ENCODE measurements around the gene MYBBP1A.

The MYBBP1A gene

DNA sequence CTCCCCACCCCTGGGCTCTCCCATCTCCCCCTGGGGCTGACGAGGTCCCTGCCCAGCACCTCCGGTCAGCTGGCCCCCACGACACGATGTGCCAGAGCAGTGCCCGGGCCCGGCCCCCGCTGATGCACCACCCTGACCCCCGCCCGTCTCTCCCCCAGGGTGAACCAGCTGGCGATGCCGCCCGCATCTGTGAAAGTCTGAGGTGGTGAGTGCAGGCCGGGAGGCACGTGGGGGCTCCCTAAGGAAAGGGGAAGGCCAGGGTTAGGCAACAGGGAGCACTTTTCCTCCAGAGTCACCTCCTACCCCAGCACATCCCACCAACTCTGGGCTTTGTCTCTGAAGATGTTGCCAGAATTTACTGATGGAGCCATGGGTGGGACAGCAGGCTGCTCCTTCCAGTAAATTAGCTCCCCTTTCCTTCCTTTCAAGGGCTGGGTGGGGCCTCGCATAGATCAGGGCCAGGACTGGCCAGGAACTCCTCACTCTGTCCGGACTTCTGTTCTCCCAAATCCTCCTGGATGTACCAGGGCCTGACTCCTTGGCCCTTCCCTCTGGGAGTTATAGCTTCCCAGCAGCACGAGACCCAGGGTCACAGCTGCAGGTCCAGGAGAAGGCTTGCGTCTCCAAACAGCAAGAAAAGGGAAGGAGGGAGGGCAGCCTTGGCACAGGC lies 18.3 kb downstream of the MYBBP1A start:
- DNase-seq (ENCODE audit: low read depth) = peak; percentile 52

GRCh38 chr17:4536259-4536741 lies 18.9 kb downstream of the MYBBP1A start:
- peak; percentile 37 for DNase-seq (ENCODE audit: low read depth)

- no peak for DNase-seq (ENCODE audit: low read depth)
These were observed 19.4 kb downstream of the MYBBP1A start for GRCh38 chr17:4535667-4536258.

DNA sequence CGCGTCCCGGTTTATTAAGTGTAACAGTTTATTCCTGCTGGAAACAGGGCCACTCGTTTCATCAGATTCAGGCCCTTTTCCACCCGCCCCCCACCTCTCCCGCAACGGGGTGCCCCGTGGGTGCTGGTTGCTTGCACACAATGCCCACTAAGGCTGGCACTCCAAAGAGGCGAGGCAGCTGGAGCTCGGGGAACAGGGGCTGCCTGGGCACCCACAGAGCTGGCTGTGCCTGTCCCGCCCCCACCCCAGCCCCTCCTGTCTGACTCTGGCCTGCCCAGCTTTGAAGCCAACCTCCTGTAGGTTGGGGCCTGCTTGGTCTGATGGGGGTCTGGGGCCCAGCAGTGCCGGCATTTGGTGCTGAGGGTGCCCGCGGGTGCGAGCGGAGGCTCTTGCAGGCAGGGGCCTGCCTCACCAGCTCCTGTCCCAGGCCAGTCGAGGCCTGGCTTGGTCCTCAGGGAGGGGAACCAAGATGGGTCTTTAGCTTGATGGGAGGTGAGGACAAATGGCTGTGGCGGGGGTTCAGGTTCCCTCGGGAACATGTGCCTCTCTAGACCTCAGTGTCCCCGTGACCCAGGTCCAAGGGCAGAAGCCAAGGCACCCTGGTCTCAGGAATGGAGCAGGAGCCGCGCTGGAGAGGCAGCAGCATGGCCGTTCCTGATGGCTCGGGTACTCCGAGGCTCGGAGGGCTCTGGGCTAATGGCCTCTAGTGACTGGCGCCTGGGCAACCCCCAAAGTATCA lies 20.1 kb downstream of the MYBBP1A start:
- DNase-seq (ENCODE audit: low read depth) = no peak

GRCh38 chr17:4534515-4534914 lies 20.7 kb downstream of the MYBBP1A start:
- DNase-seq (ENCODE audit: low read depth) = no peak

DNA sequence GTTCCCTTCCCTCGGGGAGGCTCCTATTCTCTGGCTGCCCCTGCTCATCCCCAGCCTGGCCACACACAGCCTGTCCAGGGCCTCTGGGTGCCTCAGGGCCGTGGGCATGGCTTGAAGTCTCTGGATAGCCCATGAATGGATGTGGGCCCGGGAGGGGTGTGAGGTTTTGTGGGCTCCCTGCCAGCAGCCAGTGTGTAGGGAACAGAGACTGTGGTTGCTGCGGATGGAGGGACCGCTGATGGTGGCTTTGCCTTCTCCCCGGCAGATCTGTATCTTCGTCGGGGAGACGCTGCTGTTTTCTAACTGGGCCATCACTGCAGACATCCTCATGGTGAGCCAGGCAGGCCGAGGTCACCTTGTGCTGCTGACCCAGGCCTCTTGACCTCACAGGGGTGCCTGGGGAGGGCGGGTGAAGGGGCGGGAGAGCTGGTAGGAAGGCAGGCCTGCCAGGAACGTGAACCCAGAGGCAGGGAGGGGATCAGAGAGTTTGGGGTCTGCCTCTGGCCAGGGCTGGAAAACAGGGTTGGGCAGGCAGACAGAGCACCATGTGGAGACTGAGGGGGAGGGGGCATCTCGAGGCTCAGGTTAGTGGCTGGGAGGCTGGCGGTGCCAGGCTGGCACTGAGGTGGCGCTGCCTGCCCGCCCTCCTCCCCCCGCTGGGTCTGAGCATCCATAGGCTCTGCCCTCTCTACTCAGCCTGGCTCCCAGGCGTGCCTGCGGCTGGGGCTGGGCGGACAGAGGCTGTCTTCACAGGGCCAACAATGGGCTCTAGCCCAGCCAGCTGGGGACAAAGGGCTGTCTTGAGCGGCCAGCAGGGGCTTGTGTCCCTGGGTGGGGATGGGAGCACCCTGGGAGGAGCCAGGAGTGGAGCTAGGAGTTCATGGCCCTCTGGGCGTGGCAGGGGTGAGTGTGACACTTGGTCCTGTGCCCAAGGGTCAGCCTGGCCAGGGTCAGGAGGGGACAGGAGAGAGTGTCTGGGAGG lies 21.4 kb downstream of the MYBBP1A start:
- DNase-seq (ENCODE audit: low read depth) = no peak

DNA sequence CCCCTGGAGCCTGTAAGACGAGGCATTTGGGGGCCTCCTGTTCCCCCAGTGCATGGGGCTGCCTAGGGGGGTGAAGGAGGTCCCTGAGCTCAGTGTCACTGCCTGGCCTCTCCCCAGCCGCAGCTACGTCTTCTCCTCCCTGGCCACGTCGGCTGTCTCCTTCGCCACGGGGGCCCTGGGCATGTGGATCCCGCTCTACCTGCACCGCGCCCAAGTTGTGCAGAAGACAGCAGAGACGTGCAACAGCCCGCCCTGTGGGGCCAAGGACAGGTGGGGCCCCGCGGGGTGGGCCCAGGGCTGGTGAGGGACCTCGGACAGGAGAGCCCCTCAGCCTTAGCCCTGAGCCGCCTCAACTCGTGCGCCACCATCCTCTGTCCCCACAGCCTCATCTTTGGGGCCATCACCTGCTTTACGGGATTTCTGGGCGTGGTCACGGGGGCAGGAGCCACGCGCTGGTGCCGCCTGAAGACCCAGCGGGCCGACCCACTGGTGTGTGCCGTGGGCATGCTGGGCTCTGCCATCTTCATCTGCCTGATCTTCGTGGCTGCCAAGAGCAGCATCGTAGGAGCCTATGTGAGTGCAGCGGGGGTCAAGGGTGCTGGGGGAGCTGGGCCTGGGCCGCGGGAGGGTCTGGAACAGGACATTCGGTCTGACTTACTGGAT lies 22.2 kb downstream of the MYBBP1A start:
- DNase-seq (ENCODE audit: low read depth) = no peak

DNA sequence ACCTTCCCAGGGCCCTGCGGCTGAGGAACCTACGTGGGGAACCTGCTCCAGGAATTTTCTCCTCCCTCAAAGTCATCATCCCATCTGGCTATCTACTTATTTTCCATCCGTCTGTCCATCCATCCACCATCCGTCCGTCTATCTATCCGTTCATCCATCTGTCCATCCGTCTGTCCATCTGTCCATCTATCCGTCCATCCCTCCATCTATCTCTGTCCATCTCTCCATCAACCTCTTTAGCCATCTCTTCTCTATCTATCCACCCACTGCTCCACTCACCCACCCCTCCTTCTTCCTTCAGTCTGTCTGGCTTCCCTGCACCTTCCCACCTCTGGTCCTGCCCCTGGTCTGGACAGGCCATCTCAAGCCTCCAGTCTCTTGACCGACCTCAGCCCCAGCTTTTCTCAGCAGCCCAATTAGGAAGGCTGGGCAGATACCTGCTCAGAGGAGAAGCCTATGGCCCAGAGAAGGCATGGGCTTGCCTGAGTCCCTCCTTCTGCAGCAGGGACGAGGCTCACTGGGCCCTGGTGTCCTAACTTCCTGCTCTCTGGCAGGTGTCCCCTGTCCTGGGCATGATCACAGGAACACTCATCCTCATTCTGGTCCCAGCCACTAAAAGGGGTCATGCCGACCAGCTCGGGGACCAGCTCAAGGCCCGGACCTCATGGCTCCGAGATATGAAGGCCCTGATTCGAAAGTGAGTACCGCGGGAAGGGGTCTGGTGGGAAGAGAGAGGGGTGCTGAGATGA lies 23.0 kb downstream of the MYBBP1A start:
- no peak for DNase-seq (ENCODE audit: low read depth)

GRCh38 chr17:4530799-4531730 lies 24.1 kb downstream of the MYBBP1A start:
- DNase-seq (ENCODE audit: low read depth) = peak; percentile 24

- no peak for DNase-seq (ENCODE audit: low read depth)
These were observed 25.5 kb downstream of the MYBBP1A start for GRCh38 chr17:4529533-4530152.

GRCh38 chr17:4527566-4528125 lies 27.5 kb downstream of the MYBBP1A start:
- no peak for DNase-seq (ENCODE audit: low read depth)

GRCh38 chr17:4527134-4527533 lies 28.1 kb downstream of the MYBBP1A start:
- no peak for DNase-seq (ENCODE audit: low read depth)

- DNase-seq (ENCODE audit: low read depth) = no peak
These were observed 29.3 kb downstream of the MYBBP1A start for GRCh38 chr17:4525691-4526397.

DNA sequence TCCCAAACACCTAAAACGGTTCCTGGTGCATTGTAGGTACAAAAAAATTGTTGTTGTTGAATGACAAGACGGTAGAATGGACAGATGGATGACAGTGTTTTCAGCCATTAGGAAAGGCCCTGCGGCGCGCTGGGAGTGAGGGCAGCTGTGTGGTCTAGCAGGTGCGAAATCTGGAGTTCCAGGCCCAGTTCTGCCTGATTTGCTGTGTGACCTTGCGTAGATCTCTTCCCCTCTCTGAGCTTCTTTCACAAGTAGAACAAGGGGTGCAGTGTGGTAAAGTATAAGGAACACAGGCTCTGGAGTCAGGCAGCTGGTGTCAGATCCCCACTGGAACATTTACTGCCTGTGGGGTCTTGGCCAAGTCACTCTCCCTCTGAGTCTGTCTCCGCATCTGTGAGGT lies 31.2 kb downstream of the MYBBP1A start:
- DNase-seq (ENCODE audit: low read depth) = no peak

DNA sequence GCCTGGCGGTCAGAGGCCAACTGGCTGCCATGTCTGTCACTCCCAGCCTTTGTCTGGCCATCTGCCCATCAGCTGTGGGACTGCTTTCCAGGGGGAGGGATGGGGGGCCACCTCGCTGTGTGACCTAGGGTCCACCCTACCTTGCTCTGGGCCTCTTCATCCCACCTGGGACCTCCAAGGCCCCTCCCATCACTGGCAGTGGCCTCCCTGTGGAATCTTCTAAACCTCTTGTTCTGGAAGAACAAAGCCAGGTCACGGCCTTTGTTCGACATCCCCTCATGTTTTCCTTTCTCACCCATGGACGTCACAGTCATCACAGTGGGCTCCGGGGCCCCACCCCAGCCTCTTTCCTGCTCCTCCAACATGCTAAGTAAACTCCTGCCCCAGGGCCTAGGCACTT lies 32.5 kb downstream of the MYBBP1A start:
- no peak for DNase-seq (ENCODE audit: low read depth)

GRCh38 chr17:4520894-4521600 lies 34.1 kb downstream of the MYBBP1A start:
- DNase-seq (ENCODE audit: low read depth) = peak; percentile 96
